HEK293 (cell line): ENCODE results near the gene CEND1.

Experiments
- CTCF ChIA-PET: fragments of 350-600 bp; formaldehyde crosslinking; extraction: SDS; loops from one replicate; lab custom pipeline; 2021; ENCODE audit warnings: antibody characterized with exemption; lab: Yijun Ruan, JAX
- POLR2A ChIA-PET: fragments of 300-600 bp; formaldehyde crosslinking; extraction: SDS; loops from one replicate; lab custom pipeline; 2020; ENCODE audit warnings: antibody characterized with exemption, inconsistent platforms; lab: Yijun Ruan, JAX
- H3K27ac ChIP-seq: fragments of 200-500 bp; sonication (Bioruptor generic); 2 replicates; pipeline ENCODE4 v1.5.1; 2014; ENCODE audit warnings: low read depth, low read length, control low read depth, inconsistent platforms; ENCODE audit errors: extremely low read depth
- H3K36me3 ChIP-seq, 2 experiments: fragments of 200-500 bp in 1 of 2; sonication (Bioruptor generic) in 1 of 2; 1 replicate in 1 of 2; 2 replicates in 1 of 2; pipeline ENCODE4 v1.5.1; 2014 to 2017; ENCODE audit warnings: inconsistent platforms in 2 of 2, low read length in 2 of 2; ENCODE audit not compliant: control insufficient read depth in 2 of 2, insufficient read depth in 1 of 2
- H3K4me1 ChIP-seq: fragments of 200-500 bp; sonication (Bioruptor generic); 2 replicates; pipeline ENCODE4 v1.5.1; 2014; ENCODE audit warnings: mild to moderate bottlenecking, low read length, inconsistent platforms; ENCODE audit not compliant: control insufficient read depth, insufficient read depth
- H3K4me3 ChIP-seq: 2 replicates; pipeline ENCODE4 v1.5.1; 2011; ENCODE audit warnings: low read depth, mild to moderate bottlenecking, control low read depth, low read length, moderate library complexity
- H3K9me3 ChIP-seq: fragments of 200-500 bp; sonication (Bioruptor generic); 2 replicates; pipeline ENCODE4 v1.5.1; 2014; ENCODE audit warnings: low read depth, low read length, inconsistent platforms; ENCODE audit not compliant: control insufficient read depth, insufficient read depth
- KLF1 ChIP-seq: fragments of 450-650 bp; formaldehyde crosslinking; IDR thresholded peaks from 2 replicates; pipeline ENCODE4 v1.5.1; 2016; ENCODE audit warnings: missing biosample characterization, missing genetic modification characterization
- KLF16 ChIP-seq: fragments of 450-650 bp; formaldehyde crosslinking; IDR thresholded peaks from 2 replicates; pipeline ENCODE4 v1.5.1; 2017; ENCODE audit warnings: missing biosample characterization, missing genetic modification characterization
- KLF9 ChIP-seq: fragments of 450-650 bp; formaldehyde crosslinking; IDR thresholded peaks from 2 replicates; pipeline ENCODE4 v1.5.1; 2016; ENCODE audit warnings: missing biosample characterization, missing genetic modification characterization, low read depth
- OSR2 ChIP-seq: fragments of 450-650 bp; formaldehyde crosslinking; IDR thresholded peaks from 2 replicates; pipeline ENCODE4 v1.5.1; 2016; ENCODE audit warnings: missing biosample characterization, missing genetic modification characterization
- PATZ1 ChIP-seq: fragments of 450-650 bp; formaldehyde crosslinking; IDR thresholded peaks from 2 replicates; pipeline ENCODE4 v1.5.1; 2016; ENCODE audit warnings: missing biosample characterization, missing genetic modification characterization
- SALL2 ChIP-seq: fragments of 450-650 bp; formaldehyde crosslinking; IDR thresholded peaks from 2 replicates; pipeline ENCODE4 v1.5.0; 2017; ENCODE audit warnings: missing biosample characterization, mild to moderate bottlenecking, missing genetic modification characterization, borderline replicate concordance
- SP3 ChIP-seq: fragments of 450-650 bp; formaldehyde crosslinking; IDR thresholded peaks from 2 replicates; pipeline ENCODE4 v1.5.1; 2016; ENCODE audit warnings: missing biosample characterization, missing genetic modification characterization
- SP7 ChIP-seq: fragments of 450-650 bp; formaldehyde crosslinking; IDR thresholded peaks from 2 replicates; pipeline ENCODE4 v1.5.1; 2016; ENCODE audit warnings: missing biosample characterization, missing genetic modification characterization
- YY1 ChIP-seq: fragments of 450-650 bp; formaldehyde crosslinking; IDR thresholded peaks from 2 replicates; pipeline ENCODE4 v1.5.1; 2018; ENCODE audit warnings: missing biosample characterization, missing genetic modification characterization
- ZBTB17 ChIP-seq: fragments of 450-650 bp; formaldehyde crosslinking; IDR thresholded peaks from 2 replicates; pipeline ENCODE4 v1.5.1; 2016; ENCODE audit warnings: missing biosample characterization, missing genetic modification characterization
- ZBTB8A ChIP-seq: fragments of 450-650 bp; formaldehyde crosslinking; IDR thresholded peaks from 2 replicates; pipeline ENCODE4 v1.5.1; 2016; ENCODE audit warnings: missing biosample characterization, missing genetic modification characterization
- ZEB2 ChIP-seq: fragments of 450-650 bp; formaldehyde crosslinking; IDR thresholded peaks from 2 replicates; pipeline ENCODE4 v1.5.1; 2016; ENCODE audit warnings: missing biosample characterization, missing genetic modification characterization
- ZFHX2 ChIP-seq: fragments of 450-650 bp; formaldehyde crosslinking; conservative IDR thresholded peaks from 2 replicates; pipeline ENCODE4 v1.5.1; 2016; ENCODE audit warnings: missing biosample characterization, missing genetic modification characterization
- ZNF112 ChIP-seq: fragments of 450-650 bp; formaldehyde crosslinking; IDR thresholded peaks from 2 replicates; pipeline ENCODE4 v1.5.0; 2017; ENCODE audit warnings: missing biosample characterization, missing genetic modification characterization
- ZNF146 ChIP-seq: fragments of 450-650 bp; formaldehyde crosslinking; IDR thresholded peaks from 2 replicates; pipeline ENCODE4 v1.5.1; 2016; ENCODE audit warnings: missing biosample characterization, missing genetic modification characterization
- ZNF248 ChIP-seq: fragments of 450-650 bp; formaldehyde crosslinking; IDR thresholded peaks from 2 replicates; pipeline ENCODE4 v1.5.1; 2017; ENCODE audit warnings: missing biosample characterization, missing genetic modification characterization
- ZNF335 ChIP-seq: fragments of 450-650 bp; formaldehyde crosslinking; conservative IDR thresholded peaks from 2 replicates; pipeline ENCODE4 v1.5.1; 2016; ENCODE audit warnings: missing biosample characterization, missing genetic modification characterization
- ZNF341 ChIP-seq: fragments of 450-650 bp; formaldehyde crosslinking; IDR thresholded peaks from 2 replicates; pipeline ENCODE4; 2016; ENCODE audit warnings: low read depth, missing biosample characterization, missing genetic modification characterization
- ZNF596 ChIP-seq: fragments of 450-650 bp; IDR thresholded peaks from 2 replicates; pipeline ENCODE4 v1.5.0; 2018; ENCODE audit warnings: missing biosample characterization, mild to moderate bottlenecking, missing genetic modification characterization, moderate library complexity
- ZNF600 ChIP-seq: fragments of 450-650 bp; formaldehyde crosslinking; IDR thresholded peaks from 2 replicates; pipeline ENCODE4 v1.5.1; 2016; ENCODE audit warnings: missing biosample characterization, missing genetic modification characterization
- ZNF747 ChIP-seq: fragments of 450-650 bp; formaldehyde crosslinking; IDR thresholded peaks from 2 replicates; pipeline ENCODE4 v1.5.1; 2016; ENCODE audit warnings: missing biosample characterization, missing genetic modification characterization
- ZNF785 ChIP-seq: fragments of 450-650 bp; formaldehyde crosslinking; IDR thresholded peaks from 2 replicates; pipeline ENCODE4 v1.5.1; 2016; ENCODE audit warnings: missing biosample characterization, missing genetic modification characterization
- ZNF843 ChIP-seq: fragments of 450-650 bp; formaldehyde crosslinking; IDR thresholded peaks from 2 replicates; pipeline ENCODE4 v1.5.1; 2016; ENCODE audit warnings: missing biosample characterization, missing genetic modification characterization
- ZSCAN30 ChIP-seq: fragments of 450-650 bp; IDR thresholded peaks from 2 replicates; pipeline ENCODE4 v1.5.1; 2018; ENCODE audit warnings: missing biosample characterization, mild to moderate bottlenecking, missing genetic modification characterization, moderate library complexity
- TF ChIP-seq, protein P1 (sequence below): fragments of 450-650 bp; formaldehyde crosslinking; IDR thresholded peaks from 2 replicates; pipeline ENCODE4 v1.5.1; 2016; ENCODE audit warnings: missing biosample characterization, missing genetic modification characterization
- TF ChIP-seq, protein P2 (sequence below): fragments of 450-650 bp; formaldehyde crosslinking; IDR thresholded peaks from 2 replicates; pipeline ENCODE4 v1.5.1; 2017; ENCODE audit warnings: missing biosample characterization, mild to moderate bottlenecking, missing genetic modification characterization, moderate library complexity
- TF ChIP-seq, protein P3 (sequence below): sonication (generic); formaldehyde crosslinking; IDR thresholded peaks from 2 replicates; pipeline ENCODE4 v1.8.1; 2022; ENCODE audit warnings: mild to moderate bottlenecking, moderate library complexity, missing genetic modification reagents
- TF ChIP-seq, protein P4 (sequence below): fragments of 450-650 bp; formaldehyde crosslinking; IDR thresholded peaks from 2 replicates; pipeline ENCODE4 v1.5.1; 2016; ENCODE audit warnings: missing biosample characterization, missing genetic modification characterization

CEND1 gene

DNA sequence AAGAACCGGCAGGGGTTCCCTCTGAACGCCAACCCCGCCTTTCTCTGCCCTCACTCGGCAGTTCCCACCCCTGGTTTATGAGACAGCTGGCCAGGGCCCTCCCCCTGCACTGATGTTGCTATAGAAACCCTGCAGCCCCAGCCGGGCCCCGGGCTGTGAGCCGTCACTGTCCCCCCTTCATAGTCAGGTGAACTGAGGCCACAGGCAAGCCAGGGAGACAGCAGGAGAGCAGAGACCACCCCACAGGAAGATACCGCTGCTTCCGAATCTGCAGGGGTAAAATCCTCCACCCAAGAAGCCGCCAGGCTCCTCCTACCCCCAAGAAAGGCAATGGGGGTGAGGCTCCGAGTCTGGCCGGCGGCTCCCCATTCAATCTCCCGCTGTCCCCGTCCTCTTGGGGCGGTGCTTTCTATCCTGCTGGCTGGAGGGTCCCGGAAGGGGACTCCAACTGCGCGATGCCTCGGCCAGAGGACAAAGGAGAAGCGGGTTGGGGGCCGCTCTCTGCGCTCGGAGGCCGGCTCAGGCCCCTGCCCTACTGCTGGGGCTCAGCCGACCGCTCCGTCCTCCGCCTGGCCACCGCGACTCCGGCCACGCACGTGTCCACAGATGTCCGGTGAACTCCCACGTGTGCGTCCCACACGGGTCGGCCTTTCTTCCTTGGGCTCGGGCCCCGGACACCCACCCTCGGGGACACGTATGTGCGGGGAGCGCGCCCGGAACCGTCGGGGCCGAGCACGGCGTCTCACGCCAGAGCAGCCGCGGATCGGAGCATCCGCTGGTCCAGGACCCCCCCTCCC is 7.6 kb upstream of the CEND1 start:
- POLR2A ChIA-PET = interaction anchor here (0.5 to 1.8 kb wide), 11 partner anchors 9 to 262 kb away, joined by 3 to 10 read pairs (median 3); partner anchors contain the start of genes HRAS, PNPLA2 and RPLP2
- H3K4me3 ChIP-seq = peak overlapping the region; percentile 90
- H3K36me3 ChIP-seq = peaks cover 0 to 58% of the 10 kb centered on the region in 2 experiments; a peak in 1 of 3 replicates
- H3K9me3 ChIP-seq = no peaks in the 10 kb centered on the region
- H3K4me1 ChIP-seq = peaks cover 6% of the 10 kb centered on the region
- H3K27ac ChIP-seq = peak overlapping the region; percentile 74; the same call in 1 of the 2 replicates
- CTCF ChIA-PET = interaction anchor here (0.9 kb wide), 1 partner anchor 51 kb away, joined by 3 read pairs; no protein-coding TSS in a partner anchor
- TF ChIP-seq ZNF341 (tag by site-specific recombination) (peak; percentile 95), SP7 (tag by site-specific recombination) (0 out of 2 replicates have a peak, but pooled peaks have one; percentile 16), ZSCAN30 (tag by site-specific recombination) (no peak), KLF9 (tag by site-specific recombination) (peak; percentile 42), ZNF335 (tag by site-specific recombination) (0 out of 2 replicates have a peak, but pooled peaks have one; percentile 28), ZNF248 (tag by site-specific recombination) (no peak), OSR2 (peak; percentile 68), ZNF600 (peak; percentile 38), YY1 (tag by site-specific recombination) (no peak), ZNF112 (tag by site-specific recombination) (no peak), KLF16 (tag by site-specific recombination) (0 out of 2 replicates have a peak, but pooled peaks have one; percentile 25), ZBTB17 (tag by site-specific recombination) (peak; percentile 56; the same call in 1 of the 2 replicates), ZNF785 (tag by site-specific recombination) (no peak), ZNF146 (no peak), ZNF747 (tag by site-specific recombination) (no peak), ZNF596 (tag by site-specific recombination) (no peak), KLF1 (tag by site-specific recombination) (peak; percentile 52; the same call in 1 of the 2 replicates), ZFHX2 (tag by site-specific recombination) (peak; percentile 29), SALL2 (tag by site-specific recombination) (no peak), PATZ1 (tag by site-specific recombination) (peak; percentile 81), ZEB2 (tag by site-specific recombination) (peak; percentile 54), ZNF843 (tag by site-specific recombination) (no peak), SP3 (tag by site-specific recombination) (peak; percentile 58), ZBTB8A (tag by site-specific recombination) (no peak; the same call in 1 of the 2 replicates)
- TF ChIP-seq, protein P1, sequence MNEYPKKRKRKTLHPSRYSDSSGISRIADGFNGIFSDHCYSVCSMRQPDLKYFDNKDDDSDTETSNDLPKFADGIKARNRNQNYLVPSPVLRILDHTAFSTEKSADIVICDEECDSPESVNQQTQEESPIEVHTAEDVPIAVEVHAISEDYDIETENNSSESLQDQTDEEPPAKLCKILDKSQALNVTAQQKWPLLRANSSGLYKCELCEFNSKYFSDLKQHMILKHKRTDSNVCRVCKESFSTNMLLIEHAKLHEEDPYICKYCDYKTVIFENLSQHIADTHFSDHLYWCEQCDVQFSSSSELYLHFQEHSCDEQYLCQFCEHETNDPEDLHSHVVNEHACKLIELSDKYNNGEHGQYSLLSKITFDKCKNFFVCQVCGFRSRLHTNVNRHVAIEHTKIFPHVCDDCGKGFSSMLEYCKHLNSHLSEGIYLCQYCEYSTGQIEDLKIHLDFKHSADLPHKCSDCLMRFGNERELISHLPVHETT (tag by site-specific recombination) = no peak
- TF ChIP-seq, protein P2, sequence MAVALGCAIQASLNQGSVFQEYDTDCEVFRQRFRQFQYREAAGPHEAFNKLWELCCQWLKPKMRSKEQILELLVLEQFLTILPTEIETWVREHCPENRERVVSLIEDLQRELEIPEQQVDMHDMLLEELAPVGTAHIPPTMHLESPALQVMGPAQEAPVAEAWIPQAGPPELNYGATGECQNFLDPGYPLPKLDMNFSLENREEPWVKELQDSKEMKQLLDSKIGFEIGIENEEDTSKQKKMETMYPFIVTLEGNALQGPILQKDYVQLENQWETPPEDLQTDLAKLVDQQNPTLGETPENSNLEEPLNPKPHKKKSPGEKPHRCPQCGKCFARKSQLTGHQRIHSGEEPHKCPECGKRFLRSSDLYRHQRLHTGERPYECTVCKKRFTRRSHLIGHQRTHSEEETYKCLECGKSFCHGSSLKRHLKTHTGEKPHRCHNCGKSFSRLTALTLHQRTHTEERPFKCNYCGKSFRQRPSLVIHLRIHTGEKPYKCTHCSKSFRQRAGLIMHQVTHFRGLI (tag by site-specific recombination) = no peak
- TF ChIP-seq, protein P3, sequence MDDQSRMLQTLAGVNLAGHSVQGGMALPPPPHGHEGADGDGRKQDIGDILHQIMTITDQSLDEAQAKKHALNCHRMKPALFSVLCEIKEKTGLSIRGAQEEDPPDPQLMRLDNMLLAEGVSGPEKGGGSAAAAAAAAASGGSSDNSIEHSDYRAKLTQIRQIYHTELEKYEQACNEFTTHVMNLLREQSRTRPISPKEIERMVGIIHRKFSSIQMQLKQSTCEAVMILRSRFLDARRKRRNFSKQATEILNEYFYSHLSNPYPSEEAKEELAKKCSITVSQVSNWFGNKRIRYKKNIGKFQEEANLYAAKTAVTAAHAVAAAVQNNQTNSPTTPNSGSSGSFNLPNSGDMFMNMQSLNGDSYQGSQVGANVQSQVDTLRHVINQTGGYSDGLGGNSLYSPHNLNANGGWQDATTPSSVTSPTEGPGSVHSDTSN (CRISPR knock-in tag) = no peak
- TF ChIP-seq, protein P4, sequence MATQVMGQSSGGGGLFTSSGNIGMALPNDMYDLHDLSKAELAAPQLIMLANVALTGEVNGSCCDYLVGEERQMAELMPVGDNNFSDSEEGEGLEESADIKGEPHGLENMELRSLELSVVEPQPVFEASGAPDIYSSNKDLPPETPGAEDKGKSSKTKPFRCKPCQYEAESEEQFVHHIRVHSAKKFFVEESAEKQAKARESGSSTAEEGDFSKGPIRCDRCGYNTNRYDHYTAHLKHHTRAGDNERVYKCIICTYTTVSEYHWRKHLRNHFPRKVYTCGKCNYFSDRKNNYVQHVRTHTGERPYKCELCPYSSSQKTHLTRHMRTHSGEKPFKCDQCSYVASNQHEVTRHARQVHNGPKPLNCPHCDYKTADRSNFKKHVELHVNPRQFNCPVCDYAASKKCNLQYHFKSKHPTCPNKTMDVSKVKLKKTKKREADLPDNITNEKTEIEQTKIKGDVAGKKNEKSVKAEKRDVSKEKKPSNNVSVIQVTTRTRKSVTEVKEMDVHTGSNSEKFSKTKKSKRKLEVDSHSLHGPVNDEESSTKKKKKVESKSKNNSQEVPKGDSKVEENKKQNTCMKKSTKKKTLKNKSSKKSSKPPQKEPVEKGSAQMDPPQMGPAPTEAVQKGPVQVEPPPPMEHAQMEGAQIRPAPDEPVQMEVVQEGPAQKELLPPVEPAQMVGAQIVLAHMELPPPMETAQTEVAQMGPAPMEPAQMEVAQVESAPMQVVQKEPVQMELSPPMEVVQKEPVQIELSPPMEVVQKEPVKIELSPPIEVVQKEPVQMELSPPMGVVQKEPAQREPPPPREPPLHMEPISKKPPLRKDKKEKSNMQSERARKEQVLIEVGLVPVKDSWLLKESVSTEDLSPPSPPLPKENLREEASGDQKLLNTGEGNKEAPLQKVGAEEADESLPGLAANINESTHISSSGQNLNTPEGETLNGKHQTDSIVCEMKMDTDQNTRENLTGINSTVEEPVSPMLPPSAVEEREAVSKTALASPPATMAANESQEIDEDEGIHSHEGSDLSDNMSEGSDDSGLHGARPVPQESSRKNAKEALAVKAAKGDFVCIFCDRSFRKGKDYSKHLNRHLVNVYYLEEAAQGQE = no peak
